ENCODE measurements around the gene SLC9A1. TPM values are rescaled to one million over a fixed set of nuclear protein-coding genes. Genes with fewer than 3 reads are reported as not detected.

The SLC9A1 gene
- total RNA-seq, 1 experiment from 2014 or later = 27.5 TPM

DNA sequence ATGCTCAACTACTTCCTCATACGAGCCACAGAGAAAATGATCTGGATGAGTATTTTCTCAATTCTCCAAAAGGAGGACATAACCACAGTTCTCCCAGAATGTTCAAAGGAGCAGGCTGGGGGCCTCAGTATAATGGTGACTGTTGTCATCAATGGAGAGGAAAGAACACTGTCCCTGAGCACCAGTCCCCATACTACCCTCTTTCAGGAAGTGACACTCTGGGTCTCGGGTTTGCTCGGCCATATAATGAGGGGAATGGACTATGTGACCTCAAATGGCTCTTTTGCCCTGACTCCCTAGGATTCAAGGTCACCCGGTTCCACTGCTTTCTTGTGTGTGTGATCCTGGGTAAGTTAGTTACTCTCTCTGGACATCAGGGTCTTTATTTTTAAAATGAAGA is 22.8 kb downstream of the SLC9A1 start:
- Histone ChIP-seq H3K9me3 (ENCODE audit: insufficient read depth, low read depth) (no peaks in the 10 kb centered on the region), H4K20me1 (ENCODE audit: insufficient read depth) (no peaks in the 10 kb centered on the region), H3K27me3 (ENCODE audit: insufficient read depth, low read depth) (no peaks in the 10 kb centered on the region), H3K4me1 (replicated peaks; ENCODE audit: insufficient read depth) (no peaks in the 10 kb centered on the region), H3K4me3 (no peak overlapping the region), H3F3A (ENCODE audit: insufficient read depth, low read depth) (no peaks in the 10 kb centered on the region), H3K27ac (no peak overlapping the region), H3K4me2 (no peak overlapping the region), H3K79me2 (ENCODE audit: low read depth) (no peaks in the 10 kb centered on the region), H3K36me3 (ENCODE audit: low read depth) (no peaks in the 10 kb centered on the region), H3K9me2 (ENCODE audit: insufficient read depth) (no peaks in the 10 kb centered on the region), H2AFZ (no peak overlapping the region)
- TF ChIP-seq, protein P1, sequence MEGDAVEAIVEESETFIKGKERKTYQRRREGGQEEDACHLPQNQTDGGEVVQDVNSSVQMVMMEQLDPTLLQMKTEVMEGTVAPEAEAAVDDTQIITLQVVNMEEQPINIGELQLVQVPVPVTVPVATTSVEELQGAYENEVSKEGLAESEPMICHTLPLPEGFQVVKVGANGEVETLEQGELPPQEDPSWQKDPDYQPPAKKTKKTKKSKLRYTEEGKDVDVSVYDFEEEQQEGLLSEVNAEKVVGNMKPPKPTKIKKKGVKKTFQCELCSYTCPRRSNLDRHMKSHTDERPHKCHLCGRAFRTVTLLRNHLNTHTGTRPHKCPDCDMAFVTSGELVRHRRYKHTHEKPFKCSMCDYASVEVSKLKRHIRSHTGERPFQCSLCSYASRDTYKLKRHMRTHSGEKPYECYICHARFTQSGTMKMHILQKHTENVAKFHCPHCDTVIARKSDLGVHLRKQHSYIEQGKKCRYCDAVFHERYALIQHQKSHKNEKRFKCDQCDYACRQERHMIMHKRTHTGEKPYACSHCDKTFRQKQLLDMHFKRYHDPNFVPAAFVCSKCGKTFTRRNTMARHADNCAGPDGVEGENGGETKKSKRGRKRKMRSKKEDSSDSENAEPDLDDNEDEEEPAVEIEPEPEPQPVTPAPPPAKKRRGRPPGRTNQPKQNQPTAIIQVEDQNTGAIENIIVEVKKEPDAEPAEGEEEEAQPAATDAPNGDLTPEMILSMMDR (conservative IDR thresholded peaks at IDR 0.05) = no peak
- TF ChIP-seq EZH2 (IDR thresholded peaks at IDR 0.05; ENCODE audit: low read depth) = no peak
- intact Hi-C loops (cut with micrococcal nuclease; ENCODE audit: unreplicated experiment) = no loop called here
- no peak for DNase-seq
- ChIA-PET CTCF (no interaction called here), POLR2A (ENCODE audit: unreplicated experiment) (no interaction called here)
- BruUV-seq (replicated peaks) = no TSS peak

DNA sequence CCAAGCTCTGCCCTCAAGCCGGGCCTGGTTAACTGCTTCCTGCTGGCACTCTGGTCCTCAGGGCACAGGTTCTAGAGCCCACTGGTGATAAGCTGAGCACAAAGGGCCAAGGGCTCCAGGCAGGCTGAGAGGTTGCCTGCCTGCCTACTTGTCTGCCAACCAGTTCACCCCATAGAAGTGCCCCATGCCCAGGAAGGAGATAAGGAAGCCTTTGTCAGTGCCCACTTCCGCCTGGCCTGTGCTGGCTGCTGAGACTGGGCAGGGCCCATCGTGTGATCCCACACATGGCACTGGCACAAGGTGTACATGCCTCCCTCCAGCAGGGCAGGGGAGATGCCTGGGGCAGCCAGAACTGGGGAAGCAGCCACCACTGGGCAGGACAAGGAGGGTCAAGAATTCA is 24.1 kb downstream of the SLC9A1 start:
- H3K27ac ChIP-seq = no peak overlapping the region

DNA sequence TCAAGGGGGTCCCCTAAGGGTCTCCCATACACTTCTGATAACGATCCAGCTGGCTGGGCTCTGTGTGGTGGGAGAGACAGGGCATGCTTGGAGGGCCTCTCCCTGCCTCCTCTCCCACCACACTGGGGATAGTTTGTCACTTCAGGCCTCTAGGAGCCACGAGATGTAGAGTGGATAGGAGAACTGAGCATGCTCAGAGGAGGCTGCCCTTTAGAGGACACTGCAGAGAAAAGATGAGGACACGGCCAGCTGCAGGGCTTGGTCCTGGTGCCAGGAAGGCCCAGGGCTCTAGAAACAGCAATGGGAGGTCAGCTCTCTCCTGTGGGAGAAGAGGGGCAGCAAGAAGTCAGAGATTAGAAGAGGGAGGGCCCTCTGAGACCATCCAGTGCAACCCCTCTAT is 25.7 kb downstream of the SLC9A1 start:
- no TSS peak for BruUV-seq (replicated peaks)
- H4K20me1 ChIP-seq (ENCODE audit: insufficient read depth) = no peaks in the 10 kb centered on the region
- no peaks in the 10 kb centered on the region for H3K4me1 ChIP-seq (replicated peaks; ENCODE audit: insufficient read depth)
- POLR2A ChIA-PET (ENCODE audit: unreplicated experiment) = no interaction called here
- no peaks in the 10 kb centered on the region for H3K36me3 ChIP-seq (ENCODE audit: low read depth)
- no peaks in the 10 kb centered on the region for H3K27me3 ChIP-seq (ENCODE audit: insufficient read depth, low read depth)
- H3K9me2 ChIP-seq (ENCODE audit: insufficient read depth) = no peaks in the 10 kb centered on the region
- H3K79me2 ChIP-seq (ENCODE audit: low read depth) = no peaks in the 10 kb centered on the region
- intact Hi-C loops (cut with micrococcal nuclease; ENCODE audit: unreplicated experiment) = no loop called here
- no peak overlapping the region for H3K4me2 ChIP-seq
- no peak overlapping the region for H3K4me3 ChIP-seq
- TF ChIP-seq EZH2 (IDR thresholded peaks at IDR 0.05; ENCODE audit: low read depth) = no peak
- TF ChIP-seq, protein P1 (conservative IDR thresholded peaks at IDR 0.05) = no peak
- H2AFZ ChIP-seq = no peak overlapping the region
- CTCF ChIA-PET = no interaction called here
- H3K9me3 ChIP-seq (ENCODE audit: insufficient read depth, low read depth) = no peaks in the 10 kb centered on the region
- no peak for DNase-seq
- no peak overlapping the region for H3K27ac ChIP-seq
- H3F3A ChIP-seq (ENCODE audit: insufficient read depth, low read depth) = no peaks in the 10 kb centered on the region

More for the DNA sequence above, 24.1 kb downstream of the SLC9A1 start:
- TF ChIP-seq EZH2 (IDR thresholded peaks at IDR 0.05; ENCODE audit: low read depth) = no peak
- TF ChIP-seq, protein P1 (conservative IDR thresholded peaks at IDR 0.05) = no peak
- H3K4me1 ChIP-seq (replicated peaks; ENCODE audit: insufficient read depth) = no peaks in the 10 kb centered on the region
- ChIA-PET POLR2A (ENCODE audit: unreplicated experiment) (no interaction called here), CTCF (no interaction called here)
- no peak for DNase-seq
- no peaks in the 10 kb centered on the region for H3K27me3 ChIP-seq (ENCODE audit: insufficient read depth, low read depth)
- no peaks in the 10 kb centered on the region for H4K20me1 ChIP-seq (ENCODE audit: insufficient read depth)
- intact Hi-C loops (cut with micrococcal nuclease; ENCODE audit: unreplicated experiment) = no loop called here
- H3K9me2 ChIP-seq (ENCODE audit: insufficient read depth) = no peaks in the 10 kb centered on the region
- H3K4me2 ChIP-seq = no peak overlapping the region
- no peak overlapping the region for H3K4me3 ChIP-seq
- no peaks in the 10 kb centered on the region for H3K9me3 ChIP-seq (ENCODE audit: insufficient read depth, low read depth)
- H3F3A ChIP-seq (ENCODE audit: insufficient read depth, low read depth) = no peaks in the 10 kb centered on the region
- H3K79me2 ChIP-seq (ENCODE audit: low read depth) = no peaks in the 10 kb centered on the region
- BruUV-seq (replicated peaks) = no TSS peak
- H2AFZ ChIP-seq = no peak overlapping the region
- H3K36me3 ChIP-seq (ENCODE audit: low read depth) = no peaks in the 10 kb centered on the region
